ENCODE measurements around the gene RNF223.

The RNF223 gene

GRCh38 chr1:1023700-1024099 lies 50.4 kb downstream of the RNF223 start:
- no peak for DNase-seq

- DNase-seq: no peak
These were observed 51.6 kb downstream of the RNF223 start for GRCh38 chr1:1022302-1023009.

- DNase-seq: no peak
These were observed 52.2 kb downstream of the RNF223 start for GRCh38 chr1:1021920-1022259.

GRCh38 chr1:1021010-1021919 lies 52.8 kb downstream of the RNF223 start:
- DNase-seq: no peak
